ENCODE results near the gene PDGFC. TPM values are rescaled to one million over a fixed set of nuclear protein-coding genes. Genes with fewer than 3 reads are reported as not detected.

The PDGFC gene
- total and polyA plus RNA-seq, 8 donors = 4.9 to 39.8 (median 10.8) TPM

DNA sequence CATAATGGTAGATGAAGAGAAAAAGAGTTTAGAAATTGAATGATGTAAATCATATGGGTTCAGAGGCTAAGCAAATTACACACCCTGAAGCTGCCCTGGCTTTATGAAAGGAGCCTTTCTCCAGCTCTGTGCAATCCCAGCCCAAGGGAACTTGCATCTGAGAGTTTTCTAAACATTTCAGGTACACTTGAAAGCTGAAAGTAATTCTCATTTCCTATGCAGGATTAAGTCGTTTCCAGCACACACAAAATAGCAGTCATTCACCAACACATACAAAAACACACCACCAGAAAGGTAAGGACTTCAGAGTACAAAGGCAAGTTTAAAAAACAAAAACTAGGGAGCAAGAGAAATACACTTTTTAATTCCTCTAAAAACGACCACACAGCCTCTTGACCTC, 1.7 kb downstream of the PDGFC start:
- no peaks in the 10 kb centered on the region for H3K36me3 ChIP-seq
- WGBS, 5 donors = 0 to 11% (median 4%) methylated on average over 2 of the region's 2 CpGs
- TF ChIP-seq POLR2AphosphoS5 (IDR thresholded peaks at IDR 0.05) = no peak
- no peak for TF ChIP-seq POLR2A (IDR thresholded peaks at IDR 0.05)
- TF ChIP-seq EP300 (IDR thresholded peaks at IDR 0.05) = no peak
- TF ChIP-seq, protein P1, sequence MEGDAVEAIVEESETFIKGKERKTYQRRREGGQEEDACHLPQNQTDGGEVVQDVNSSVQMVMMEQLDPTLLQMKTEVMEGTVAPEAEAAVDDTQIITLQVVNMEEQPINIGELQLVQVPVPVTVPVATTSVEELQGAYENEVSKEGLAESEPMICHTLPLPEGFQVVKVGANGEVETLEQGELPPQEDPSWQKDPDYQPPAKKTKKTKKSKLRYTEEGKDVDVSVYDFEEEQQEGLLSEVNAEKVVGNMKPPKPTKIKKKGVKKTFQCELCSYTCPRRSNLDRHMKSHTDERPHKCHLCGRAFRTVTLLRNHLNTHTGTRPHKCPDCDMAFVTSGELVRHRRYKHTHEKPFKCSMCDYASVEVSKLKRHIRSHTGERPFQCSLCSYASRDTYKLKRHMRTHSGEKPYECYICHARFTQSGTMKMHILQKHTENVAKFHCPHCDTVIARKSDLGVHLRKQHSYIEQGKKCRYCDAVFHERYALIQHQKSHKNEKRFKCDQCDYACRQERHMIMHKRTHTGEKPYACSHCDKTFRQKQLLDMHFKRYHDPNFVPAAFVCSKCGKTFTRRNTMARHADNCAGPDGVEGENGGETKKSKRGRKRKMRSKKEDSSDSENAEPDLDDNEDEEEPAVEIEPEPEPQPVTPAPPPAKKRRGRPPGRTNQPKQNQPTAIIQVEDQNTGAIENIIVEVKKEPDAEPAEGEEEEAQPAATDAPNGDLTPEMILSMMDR (IDR thresholded peaks at IDR 0.05) = no peak
- peak in 1 of 2 donors; percentile 43 for DNase-seq
- H3K4me3 ChIP-seq = peak overlapping the region; percentile 62 to 75 (median 72)
- H3K4me1 ChIP-seq = peaks cover 15 to 50% (median 34%) of the 10 kb centered on the region in 4 donors
- no peaks in the 10 kb centered on the region for H3K9me3 ChIP-seq
- intact Hi-C loops (cut with DNase I; ENCODE audit: low total_unique reads) = no loop called here
- H3K27me3 ChIP-seq = no peaks in the 10 kb centered on the region
- H3K27ac ChIP-seq = peak overlapping the region in 4 of 5 donors; percentile 89 to 95 (median 92)

DNA sequence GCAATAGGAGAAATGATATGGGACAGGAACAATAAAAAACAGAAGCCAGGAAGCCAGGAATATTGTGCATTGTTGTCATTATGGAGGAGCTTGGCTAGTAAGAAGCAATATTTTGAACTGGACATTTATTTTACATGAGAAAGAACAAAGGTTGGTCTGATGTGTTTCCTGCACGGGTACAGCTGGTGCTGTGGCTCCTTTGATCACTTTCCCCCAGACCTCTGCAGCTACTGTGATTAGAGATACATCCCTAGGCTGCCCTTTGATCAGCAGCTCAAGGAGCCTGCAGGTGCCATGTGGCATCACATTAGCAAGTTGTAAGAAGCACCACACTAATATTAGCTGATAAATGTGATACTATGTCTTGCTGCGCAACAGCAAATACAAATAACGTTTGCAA, 2.5 kb downstream of the PDGFC start:
- intact Hi-C loops (cut with DNase I; ENCODE audit: low total_unique reads) = no loop called here
- peak overlapping the region in 3 of 4 donors; percentile 4 to 73 (median 62) for H3K4me3 ChIP-seq
- H3K4me1 ChIP-seq = peaks cover 15 to 50% (median 34%) of the 10 kb centered on the region in 4 donors
- H3K27ac ChIP-seq = peak overlapping the region in 3 of 5 donors; percentile 90 to 95 (median 95)
- H3K36me3 ChIP-seq = no peaks in the 10 kb centered on the region
- no peak for DNase-seq
- TF ChIP-seq, protein P1 (IDR thresholded peaks at IDR 0.05) = no peak
- TF ChIP-seq POLR2A (IDR thresholded peaks at IDR 0.05) (no peak), EP300 (IDR thresholded peaks at IDR 0.05) (no peak)
- WGBS, 5 donors = 31 to 41% (median 37%) methylated on average over 3 of the region's 3 CpGs
- H3K9me3 ChIP-seq = no peaks in the 10 kb centered on the region
- no peaks in the 10 kb centered on the region for H3K27me3 ChIP-seq

DNA sequence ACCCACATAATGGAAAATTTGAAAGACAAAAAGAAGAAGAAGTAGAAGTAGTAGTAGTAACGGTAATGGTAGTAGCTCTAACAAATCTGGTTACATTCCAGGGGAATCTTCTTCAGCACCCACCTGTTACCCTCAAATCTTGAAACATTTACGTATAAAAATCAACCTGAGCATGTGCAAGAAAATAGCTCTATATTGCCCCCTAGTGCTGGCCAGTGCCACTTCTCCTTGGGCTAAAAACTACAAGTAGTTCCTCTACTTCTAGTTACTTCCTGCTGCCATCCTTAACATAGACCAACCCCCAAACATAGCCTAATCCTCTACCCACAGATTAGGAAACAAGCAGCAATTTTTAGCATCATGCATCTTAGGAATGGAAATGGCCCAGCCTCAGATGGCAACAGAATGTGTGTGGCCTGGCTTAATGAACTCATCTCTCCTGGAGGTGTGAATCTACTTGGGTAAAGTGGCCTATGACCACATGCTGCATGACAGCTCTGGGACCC, 3.1 kb downstream of the PDGFC start:
- DNase-seq = peak; percentile 76 to 90
- H3K9me3 ChIP-seq = no peaks in the 10 kb centered on the region
- TF ChIP-seq POLR2AphosphoS5 (IDR thresholded peaks at IDR 0.05) (peak in 1 of 3 donors; percentile 6), EP300 (IDR thresholded peaks at IDR 0.05) (no peak)
- TF ChIP-seq, protein P1 (IDR thresholded peaks at IDR 0.05) = peak in 5 of 7 experiments; percentile 66 to 85 (median 75)
- intact Hi-C loops (cut with DNase I; ENCODE audit: low total_unique reads) = no loop called here
- peak overlapping the region in 3 of 4 donors; percentile 4 to 73 (median 62) for H3K4me3 ChIP-seq
- no peaks in the 10 kb centered on the region for H3K27me3 ChIP-seq
- peaks cover 15 to 50% (median 34%) of the 10 kb centered on the region in 4 donors for H3K4me1 ChIP-seq
- H3K27ac ChIP-seq = peak overlapping the region in 3 of 5 donors; percentile 90 to 95 (median 95)
- 2 to 17% (median 11%) methylated on average over 2 of the region's 2 CpGs for WGBS, 5 donors
- no peaks in the 10 kb centered on the region for H3K36me3 ChIP-seq

DNA sequence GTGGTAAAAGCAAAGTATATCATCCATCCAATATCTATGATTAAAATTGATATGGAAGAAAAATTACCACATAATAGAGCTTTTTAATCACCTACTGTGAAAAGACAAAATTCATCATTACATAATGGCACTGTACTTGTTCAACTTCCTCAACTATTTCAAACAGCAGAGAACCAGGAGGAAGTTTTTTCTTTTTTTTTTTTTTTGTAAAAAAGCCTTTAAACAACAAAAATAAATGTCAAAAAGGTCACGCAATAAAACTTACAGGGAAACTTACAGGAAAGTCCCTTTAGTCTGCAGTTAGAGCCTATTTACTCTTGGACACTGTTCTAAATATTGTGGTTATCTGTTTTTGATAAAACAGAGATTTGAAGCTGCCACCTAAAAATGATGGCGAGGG, 4.8 kb downstream of the PDGFC start:
- intact Hi-C loops (cut with DNase I; ENCODE audit: low total_unique reads) = no loop called here
- Histone ChIP-seq H3K4me1 (peaks cover 18 to 65% (median 38%) of the 10 kb centered on the region in 4 donors), H3K27ac (no peak overlapping the region), H3K27me3 (no peaks in the 10 kb centered on the region), H3K36me3 (no peaks in the 10 kb centered on the region), H3K4me3 (no peak overlapping the region), H3K9me3 (no peaks in the 10 kb centered on the region)
- 29 to 59% (median 43%) methylated on average over 2 of the region's 2 CpGs for WGBS, 5 donors
- TF ChIP-seq EP300 (IDR thresholded peaks at IDR 0.05) = no peak
- no peak for TF ChIP-seq POLR2A (IDR thresholded peaks at IDR 0.05)
- TF ChIP-seq POLR2AphosphoS5 (IDR thresholded peaks at IDR 0.05) = no peak
- TF ChIP-seq, protein P1 (IDR thresholded peaks at IDR 0.05) = no peak
- no peak for DNase-seq

Data from stomach (tissue), 9 donors.